Parathyroid adenoma (tissue), 2 donors: ENCODE data around the gene KCNG2.

Source experiments
- H2AFZ ChIP-seq: fragments of 300-600 bp; sonication (generic); one replicate; pipeline ENCODE4 v1.7.0; 2017; ENCODE audit warnings: antibody characterized with exemption, mild to moderate bottlenecking
- H3K27ac ChIP-seq: fragments of 300-600 bp; sonication (generic); one replicate; pipeline ENCODE4 v1.7.0; 2017
- H3K27me3 ChIP-seq: fragments of 300-600 bp; sonication (generic); one replicate; pipeline ENCODE4 v1.7.0; 2017; ENCODE audit warnings: low read length; ENCODE audit not compliant: control insufficient read depth, insufficient read depth
- H3K36me3 ChIP-seq: fragments of 300-600 bp; sonication (generic); one replicate; pipeline ENCODE4 v1.7.0; 2017; ENCODE audit warnings: low read length; ENCODE audit not compliant: control insufficient read depth, insufficient read depth
- H3K4me1 ChIP-seq: fragments of 300-600 bp; sonication (generic); one replicate; pipeline ENCODE4 v1.7.0; 2017; ENCODE audit warnings: control low read depth
- H3K4me2 ChIP-seq: fragments of 300-600 bp; sonication (generic); one replicate; pipeline ENCODE4 v1.7.0; 2017; ENCODE audit warnings: low read length
- H3K4me3 ChIP-seq: fragments of 300-600 bp; sonication (generic); one replicate; pipeline ENCODE4 v1.7.0; 2017; ENCODE audit warnings: low read depth, low read length
- H3K79me2 ChIP-seq: fragments of 300-600 bp; sonication (generic); one replicate; pipeline ENCODE4 v1.7.0; 2017; ENCODE audit warnings: control low read depth
- H3K9ac ChIP-seq: fragments of 300-600 bp; sonication (generic); one replicate; pipeline ENCODE4 v1.7.0; 2017; ENCODE audit warnings: mild to moderate bottlenecking
- H3K9me3 ChIP-seq: fragments of 300-600 bp; sonication (generic); one replicate; pipeline ENCODE4 v1.7.0; 2017; ENCODE audit warnings: low read length; ENCODE audit not compliant: control insufficient read depth
- TF ChIP-seq, protein P1 (sequence below): fragments of 300-600 bp; sonication (generic); IDR thresholded peaks from one replicate; pipeline ENCODE4 v1.7.0; 2017; ENCODE audit warnings: antibody characterized with exemption, mild to moderate bottlenecking
- donor health status: primary hyperparathyroidism.

KCNG2 gene

DNA sequence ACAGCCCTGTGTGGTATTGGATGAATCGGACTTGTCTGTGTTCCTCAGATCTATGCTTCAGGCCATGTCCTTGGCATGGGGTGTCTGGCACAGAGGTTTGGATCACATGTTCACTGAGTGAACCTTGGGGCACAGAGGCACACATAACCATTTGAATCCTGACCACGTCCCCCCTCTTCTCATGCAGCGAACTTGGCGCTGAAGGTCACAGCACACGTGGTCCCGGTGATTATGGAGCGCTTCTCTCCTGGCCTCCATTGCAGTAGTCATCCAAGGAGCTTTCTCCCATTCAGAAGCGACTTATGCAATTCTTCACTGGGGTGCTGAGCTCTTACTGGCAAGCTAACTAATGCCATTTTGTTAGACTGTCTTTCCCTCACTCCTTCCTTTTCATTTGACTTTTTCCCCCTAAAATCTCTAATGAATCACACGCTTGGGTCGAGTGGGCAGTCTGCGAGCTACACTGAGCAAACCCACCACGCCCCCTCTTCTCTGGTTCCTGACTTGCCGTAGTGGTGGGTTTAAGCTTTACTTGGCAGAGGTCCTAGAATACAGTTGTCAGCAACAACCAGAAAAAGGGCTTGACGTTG lies 59.4 kb downstream of the KCNG2 start:
- Histone ChIP-seq H3K27ac (no peak overlapping the region), H3K9ac (no peak overlapping the region), H3K79me2 (no peaks in the 10 kb centered on the region), H3K9me3 (no peaks in the 10 kb centered on the region), H2AFZ (no peak overlapping the region), H3K36me3 (no peaks in the 10 kb centered on the region), H3K27me3 (no peaks in the 10 kb centered on the region), H3K4me2 (no peak overlapping the region), H3K4me1 (no peaks in the 10 kb centered on the region), H3K4me3 (no peak overlapping the region)
- TF ChIP-seq, protein P1, sequence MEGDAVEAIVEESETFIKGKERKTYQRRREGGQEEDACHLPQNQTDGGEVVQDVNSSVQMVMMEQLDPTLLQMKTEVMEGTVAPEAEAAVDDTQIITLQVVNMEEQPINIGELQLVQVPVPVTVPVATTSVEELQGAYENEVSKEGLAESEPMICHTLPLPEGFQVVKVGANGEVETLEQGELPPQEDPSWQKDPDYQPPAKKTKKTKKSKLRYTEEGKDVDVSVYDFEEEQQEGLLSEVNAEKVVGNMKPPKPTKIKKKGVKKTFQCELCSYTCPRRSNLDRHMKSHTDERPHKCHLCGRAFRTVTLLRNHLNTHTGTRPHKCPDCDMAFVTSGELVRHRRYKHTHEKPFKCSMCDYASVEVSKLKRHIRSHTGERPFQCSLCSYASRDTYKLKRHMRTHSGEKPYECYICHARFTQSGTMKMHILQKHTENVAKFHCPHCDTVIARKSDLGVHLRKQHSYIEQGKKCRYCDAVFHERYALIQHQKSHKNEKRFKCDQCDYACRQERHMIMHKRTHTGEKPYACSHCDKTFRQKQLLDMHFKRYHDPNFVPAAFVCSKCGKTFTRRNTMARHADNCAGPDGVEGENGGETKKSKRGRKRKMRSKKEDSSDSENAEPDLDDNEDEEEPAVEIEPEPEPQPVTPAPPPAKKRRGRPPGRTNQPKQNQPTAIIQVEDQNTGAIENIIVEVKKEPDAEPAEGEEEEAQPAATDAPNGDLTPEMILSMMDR: no peak

DNA sequence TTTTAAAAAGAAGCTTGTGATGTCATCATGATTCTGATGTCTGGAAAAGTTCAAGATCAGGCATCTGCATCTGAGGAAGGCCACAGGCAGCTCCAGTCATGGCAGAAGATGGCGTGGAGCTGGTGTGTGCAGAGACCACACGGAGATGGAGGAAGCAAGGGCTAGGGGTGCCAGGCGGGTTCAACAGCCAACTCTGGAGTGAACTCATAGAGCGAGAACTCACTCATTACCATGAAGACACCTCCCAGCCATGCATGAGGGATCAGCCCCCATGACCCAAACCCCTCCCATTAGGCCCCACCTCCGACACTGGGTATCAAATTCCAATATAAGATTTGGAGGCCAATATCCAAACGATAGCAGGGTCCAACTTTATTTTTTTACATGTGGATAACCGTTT lies 61.6 kb downstream of the KCNG2 start:
- Histone ChIP-seq H3K4me1 (no peaks in the 10 kb centered on the region), H3K79me2 (no peaks in the 10 kb centered on the region), H3K36me3 (no peaks in the 10 kb centered on the region), H2AFZ (no peak overlapping the region), H3K9me3 (no peaks in the 10 kb centered on the region), H3K4me2 (no peak overlapping the region), H3K27me3 (no peaks in the 10 kb centered on the region), H3K27ac (no peak overlapping the region), H3K9ac (no peak overlapping the region), H3K4me3 (no peak overlapping the region)
- TF ChIP-seq, protein P1: no peak

DNA sequence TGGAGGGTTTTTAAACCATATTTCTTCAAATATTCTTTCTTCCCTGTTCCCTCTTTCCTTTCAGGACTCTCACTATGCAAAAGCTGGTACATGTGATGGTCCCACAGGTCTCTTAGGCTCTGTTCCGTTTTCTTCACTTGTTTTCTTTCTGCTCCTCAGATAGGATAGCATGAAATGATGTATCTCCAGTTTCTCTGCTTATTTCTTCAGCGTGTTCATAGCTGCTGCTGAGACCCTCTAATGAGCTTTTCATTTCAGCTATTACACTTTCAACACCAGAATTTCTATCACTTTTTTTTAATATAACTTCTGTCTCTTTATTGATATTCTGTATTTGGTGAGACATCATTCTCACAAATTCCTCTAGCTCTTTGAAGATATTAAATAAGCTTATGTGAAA lies 63.9 kb downstream of the KCNG2 start:
- H3K4me2 ChIP-seq: no peak overlapping the region
- TF ChIP-seq, protein P1: no peak
- H3K4me1 ChIP-seq: no peaks in the 10 kb centered on the region
- H3K9ac ChIP-seq: no peak overlapping the region
- H2AFZ ChIP-seq: no peak overlapping the region
- no peak overlapping the region for H3K4me3 ChIP-seq
- no peaks in the 10 kb centered on the region for H3K36me3 ChIP-seq
- H3K27ac ChIP-seq: no peak overlapping the region
- no peaks in the 10 kb centered on the region for H3K9me3 ChIP-seq
- H3K27me3 ChIP-seq: no peaks in the 10 kb centered on the region
- H3K79me2 ChIP-seq: no peaks in the 10 kb centered on the region

DNA sequence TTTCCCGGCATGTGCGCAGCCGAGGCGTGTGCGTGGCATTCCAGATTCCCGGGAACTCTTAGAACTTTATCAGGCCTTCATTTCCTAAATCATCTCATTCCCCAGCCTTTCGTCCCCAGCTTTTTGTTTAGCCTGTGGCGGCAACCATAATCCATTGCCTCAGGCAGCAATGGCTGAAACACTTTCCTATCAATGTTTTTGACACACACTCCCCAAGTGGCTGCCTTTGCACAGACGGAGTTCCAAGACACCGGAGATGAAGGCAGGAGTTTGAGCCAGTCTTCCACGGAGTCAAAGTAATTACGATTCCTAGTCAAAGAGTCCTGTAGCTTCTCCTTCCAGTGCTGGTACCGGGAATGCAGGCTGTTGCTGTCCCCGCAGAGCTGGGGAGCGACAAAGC lies 64.8 kb downstream of the KCNG2 start:
- no peak overlapping the region for H3K9ac ChIP-seq
- TF ChIP-seq, protein P1: no peak
- H2AFZ ChIP-seq: no peak overlapping the region
- H3K4me2 ChIP-seq: no peak overlapping the region
- no peak overlapping the region for H3K4me3 ChIP-seq
- no peaks in the 10 kb centered on the region for H3K79me2 ChIP-seq
- no peaks in the 10 kb centered on the region for H3K9me3 ChIP-seq
- no peaks in the 10 kb centered on the region for H3K36me3 ChIP-seq
- no peaks in the 10 kb centered on the region for H3K4me1 ChIP-seq
- no peaks in the 10 kb centered on the region for H3K27me3 ChIP-seq
- no peak overlapping the region for H3K27ac ChIP-seq
